B cell (primary cell): ENCODE results near the gene ZFX. TPM values are rescaled to one million over a fixed set of nuclear protein-coding genes. Genes with fewer than 3 reads are reported as not detected.

ENCODE experiments used
- ATAC-seq: fragments of 200-7000 bp; cut with Tn5 transposase; one replicate; pipeline ENCODE4 v1.10.0; 2021; ENCODE audit warnings: low read depth, mild to moderate bottlenecking, moderate number of reproducible peaks, moderate library complexity
- CTCF ChIA-PET: fragments of 350-600 bp; sonication (Branson Sonifier 250); formaldehyde crosslinking; loops from one replicate; lab custom pipeline; 2021; ENCODE audit warnings: antibody characterized with exemption, inconsistent platforms; lab: Charles Lee
- POLR2A ChIA-PET: fragments of 350-600 bp; sonication (Branson Sonifier 250); formaldehyde crosslinking; loops from one replicate; lab custom pipeline; 2021; ENCODE audit warnings: antibody characterized with exemption; lab: Charles Lee
- DNase-seq: peaks from one replicate; pipeline ENCODE4 v3.0.0; 2013
- H2AFZ ChIP-seq: 2 replicates; pipeline ENCODE4 v1.6.1; 2012; ENCODE audit warnings: mild to moderate bottlenecking, low read depth, low read length; ENCODE audit not compliant: insufficient read depth, poor library complexity, severe bottlenecking
- H3K27ac ChIP-seq, 2 donors: 1 replicate in 1 of 2; 2 replicates in 1 of 2; pipeline ENCODE4 v1.5.1; 2012 to 2013; ENCODE audit warnings: low read length in 2 of 2, mild to moderate bottlenecking in 2 of 2, moderate library complexity in 1 of 2
- H3K27me3 ChIP-seq, 4 experiments: fragments of 200-600 bp in 1 of 4; sonication (generic) in 1 of 4; replicated peaks in 1 of 4; 1 replicate in 2 of 4; 2 replicates in 2 of 4; pipeline versions ENCODE4 v1.6.1 to v1.7.0; 2013 to 2016; ENCODE audit warnings: low read length in 3 of 4, mild to moderate bottlenecking in 2 of 4, mixed read lengths in 1 of 4, moderate library complexity in 1 of 4; ENCODE audit not compliant: insufficient read depth in 4 of 4, control insufficient read depth in 3 of 4; ENCODE audit errors: control extremely low read depth in 1 of 4
- H3K36me3 ChIP-seq, 2 experiments: replicated peaks in 1 of 2; 1 replicate in 1 of 2; 2 replicates in 1 of 2; pipeline versions ENCODE4 v1.6.1 to v1.7.1; 2013; ENCODE audit warnings: low read length in 1 of 2; ENCODE audit not compliant: insufficient read depth in 2 of 2, control insufficient read depth in 1 of 2; ENCODE audit errors: control extremely low read depth in 1 of 2, extremely low read depth in 1 of 2
- H3K4me1 ChIP-seq, 2 donors: fragments of 200-600 bp in 1 of 2; sonication (generic) in 1 of 2; 1 replicate in 1 of 2; 2 replicates in 1 of 2; pipeline versions ENCODE4 v1.5.1 to v1.6.1; 2013 to 2017; ENCODE audit warnings: low read length in 2 of 2; ENCODE audit not compliant: control insufficient read depth in 2 of 2, insufficient read depth in 2 of 2
- H3K4me2 ChIP-seq: replicated peaks from 2 replicates; pipeline ENCODE3; 2012; ENCODE audit warnings: mild to moderate bottlenecking, low read depth, low read length; ENCODE audit not compliant: poor library complexity, severe bottlenecking
- H3K4me3 ChIP-seq, 5 experiments: fragments of 200-600 bp in 1 of 5; sonication (generic) in 1 of 5; 1 replicate in 3 of 5; 2 replicates in 2 of 5; pipeline versions ENCODE4 v1.5.1 to v1.7.0; 2011 to 2016; ENCODE audit warnings: low read length in 4 of 5, mild to moderate bottlenecking in 4 of 5, low read depth in 2 of 5, control low read depth in 1 of 5, moderate library complexity in 1 of 5; ENCODE audit not compliant: insufficient read depth in 1 of 5; ENCODE audit errors: control extremely low read depth in 1 of 5, extremely low read depth in 1 of 5
- H3K79me2 ChIP-seq: fragments of 200-600 bp; sonication (generic); one replicate; pipeline ENCODE4 v1.6.0; 2016; ENCODE audit warnings: low read length; ENCODE audit not compliant: control insufficient read depth, insufficient read depth
- H3K9ac ChIP-seq: fragments of 200-600 bp; sonication (generic); 2 replicates; pipeline ENCODE4 v1.6.1; 2017; ENCODE audit warnings: mild to moderate bottlenecking, low read length, moderate library complexity
- H3K9me3 ChIP-seq, 3 donors: one replicate each; pipeline versions ENCODE4 v1.6.1 to v1.7.1; 2013; ENCODE audit warnings: low read length in 2 of 3; ENCODE audit not compliant: control insufficient read depth in 2 of 3, insufficient read depth in 1 of 3; ENCODE audit errors: control extremely low read depth in 1 of 3
- H4K20me1 ChIP-seq: 2 replicates; pipeline ENCODE4 v1.6.0; 2012; ENCODE audit warnings: mild to moderate bottlenecking, low read length; ENCODE audit not compliant: insufficient read depth, control insufficient read depth, poor library complexity, severe bottlenecking
- H3K27ac Mint-ChIP-seq: one replicate; pipeline ENCODE4 v1.8.0; 2021; ENCODE audit warnings: mixed read lengths
- H3K27me3 Mint-ChIP-seq: one replicate; pipeline ENCODE4 v1.8.0; 2021; ENCODE audit warnings: mixed read lengths
- H3K4me1 Mint-ChIP-seq: one replicate; pipeline ENCODE4 v1.8.0; 2021; ENCODE audit warnings: mixed read lengths
- H3K4me3 Mint-ChIP-seq: one replicate; pipeline ENCODE4 v1.8.0; 2021; ENCODE audit warnings: mixed read lengths
- H3K9me3 Mint-ChIP-seq: one replicate; pipeline ENCODE4 v1.8.0; 2022; ENCODE audit warnings: mixed read lengths; ENCODE audit not compliant: insufficient read depth
- CTCF ChIP-seq: fragments of 200-600 bp; IDR thresholded peaks from one replicate; pipeline ENCODE4 v1.8.0; 2022; ENCODE audit warnings: antibody characterized with exemption, mild to moderate bottlenecking
- EZH2 ChIP-seq: IDR thresholded peaks from 2 replicates; pipeline ENCODE4 v1.6.1; 2012; ENCODE audit warnings: borderline replicate concordance, low read depth, mild to moderate bottlenecking, moderate library complexity, low read length; ENCODE audit not compliant: insufficient read depth, poor library complexity, severe bottlenecking
- WGBS: methylation state at CpG from one replicate; pipeline ENCODE4 v1.1.5; 2013; ENCODE audit warnings: missing lambda C conversion rate; ENCODE audit not compliant: insufficient coverage; 5-methylcytosine and 5-hydroxymethylcytosine counted together
- intact Hi-C: fragments of 100-400 bp; cut with micrococcal nuclease; formaldehyde crosslinking; loops from one replicate; pipeline ENCODE4 v1.10.0; 2022
- polyA plus RNA-seq: library from polyadenylated mRNA; depleted of rRNA; stranded (reverse); fragments of >200 nt; gene quantifications from 2 replicates; pipeline ENCODE4 v1.2.3, GENCODE V29; 2012
- total RNA-seq, 2 donors: library from RNA; stranded (reverse); fragments of 120-200 nt in 1 of 2; gene quantifications; 1 replicate in 1 of 2; 2 replicates in 1 of 2; pipeline versions ENCODE4 v1.2.3 to v1.2.4, GENCODE V29; 2013 to 2022

Gene ZFX
- total and polyA plus RNA-seq, 2 donors (not counting 1 experiment from before 2014, with no cell fraction given), result 31.3 to 81.8 TPM

GRCh38 chrX:24214568-24214967 is 65.0 kb downstream of the ZFX start:
- no peak overlapping the region for H3K9ac ChIP-seq
- no peaks in the 10 kb centered on the region for H3K79me2 ChIP-seq
- Mint-ChIP-seq H3K27me3 (no peaks in the 10 kb centered on the region), H3K27ac (peak overlapping the region; percentile 53), H3K4me3 (no peak overlapping the region), H3K4me1 (peaks cover 11% of the 10 kb centered on the region), H3K9me3 (no peaks in the 10 kb centered on the region)
- WGBS, result no CpG with 5 or more reads among the region's 4 CpGs
- H3K4me2 ChIP-seq, result no peak overlapping the region
- H4K20me1 ChIP-seq, result peaks cover 4% of the 10 kb centered on the region
- H3K36me3 ChIP-seq, result peaks cover 0 to 18% of the 10 kb centered on the region in 2 experiments
- H3K27me3 ChIP-seq, result no peaks in the 10 kb centered on the region
- ChIA-PET CTCF (no interaction called here), POLR2A (no interaction called here)
- TF ChIP-seq EZH2 (no peak), CTCF (no peak)
- H3K4me3 ChIP-seq, result no peak overlapping the region
- no peak overlapping the region for H2AFZ ChIP-seq
- intact Hi-C loops, result no loop called here
- H3K4me1 ChIP-seq, result peaks cover 0 to 4% of the 10 kb centered on the region in 2 donors
- H3K9me3 ChIP-seq, result no peaks in the 10 kb centered on the region
- ATAC-seq, result no peak
- no peak for DNase-seq
- H3K27ac ChIP-seq, result no peak overlapping the region

- Histone ChIP-seq H3K4me1 (peaks cover 0 to 4% of the 10 kb centered on the region in 2 donors), H3K9ac (no peak overlapping the region), H3K36me3 (peaks cover 0 to 13% of the 10 kb centered on the region in 2 experiments), H3K79me2 (no peaks in the 10 kb centered on the region), H3K4me3 (no peak overlapping the region), H3K27me3 (no peaks in the 10 kb centered on the region), H3K27ac (peak overlapping the region in 1 of 2 donors; percentile 55), H2AFZ (no peak overlapping the region), H4K20me1 (peaks cover 4% of the 10 kb centered on the region), H3K4me2 (no peak overlapping the region), H3K9me3 (no peaks in the 10 kb centered on the region)
- ATAC-seq (no peak), DNase-seq (no peak)
- H3K4me1 Mint-ChIP-seq, result peaks cover 11% of the 10 kb centered on the region
- H3K27ac Mint-ChIP-seq, result no peak overlapping the region
- TF ChIP-seq CTCF, result no peak
- TF ChIP-seq EZH2, result no peak
- ChIA-PET POLR2A (no interaction called here), CTCF (no interaction called here)
- no peak overlapping the region for H3K4me3 Mint-ChIP-seq
- no peaks in the 10 kb centered on the region for H3K9me3 Mint-ChIP-seq
- no CpG with 5 or more reads among the region's 2 CpGs for WGBS
- no peaks in the 10 kb centered on the region for H3K27me3 Mint-ChIP-seq
- intact Hi-C loops, result no loop called here
Measured at GRCh38 chrX:24215272-24215671, 65.7 kb downstream of the ZFX start.
